Colonic mucosa (tissue), 4 donors: ENCODE data around the gene MMP13. TPM values are rescaled to one million over a fixed set of nuclear protein-coding genes. Genes with fewer than 3 reads are reported as not detected.
"Not testable (repeated sequence)": the region's sequence is repeated elsewhere in the genome, so short reads cannot be mapped to it uniquely, and the experiment has no call there.

ENCODE experiments used
- DNase-seq: peaks from one replicate; pipeline ENCODE4 v3.0.0-alpha.2; 2020
- H3K27ac ChIP-seq: fragments of 200-600 bp; one replicate; pipeline ENCODE4 v1.8.0; 2021
- H3K27me3 ChIP-seq: fragments of 200-600 bp; one replicate; pipeline ENCODE4 v1.8.0; 2021
- H3K36me3 ChIP-seq: fragments of 200-600 bp; one replicate; pipeline ENCODE4 v1.8.0; 2021
- H3K4me1 ChIP-seq: fragments of 200-600 bp; one replicate; pipeline ENCODE4 v1.8.0; 2021; ENCODE audit warnings: mild to moderate bottlenecking
- H3K4me3 ChIP-seq: fragments of 200-600 bp; one replicate; pipeline ENCODE4 v1.8.0; 2021
- H3K9ac ChIP-seq, 2 donors: one replicate each; pipeline ENCODE4 v1.7.0; 2013; ENCODE audit warnings: control low read depth in 2 of 2, low read depth in 2 of 2, low read length in 2 of 2
- H3K9me3 ChIP-seq: fragments of 200-600 bp; one replicate; pipeline ENCODE4 v1.8.0; 2021
- intact Hi-C: fragments of 100-400 bp; cut with DNase I; formaldehyde crosslinking; loops from one replicate; pipeline ENCODE4 v1.14.1; 2022
- total RNA-seq, 2 donors: library from RNA; stranded (reverse); fragmentation: NEBNext Ultra II Directional in 1 of 2; extraction: Animal tissue kit (Norgen Biotek cat#: 25700) in 1 of 2; gene quantifications; one replicate each; pipeline ENCODE4 v1.2.1, GENCODE V29; 2021
- TF ChIP-seq, protein P1 (sequence below): fragments of 200-600 bp; IDR thresholded peaks from one replicate; pipeline ENCODE4 v1.8.0; 2022; ENCODE audit warnings: antibody characterized with exemption, mild to moderate bottlenecking
- donor health status: healthy.
- donor health status: DM: no; HTN: no; CAD: no.
- donor health status: DM: no; HTN: no; CAD: no.

Gene MMP13
- not detected for total RNA-seq

DNA sequence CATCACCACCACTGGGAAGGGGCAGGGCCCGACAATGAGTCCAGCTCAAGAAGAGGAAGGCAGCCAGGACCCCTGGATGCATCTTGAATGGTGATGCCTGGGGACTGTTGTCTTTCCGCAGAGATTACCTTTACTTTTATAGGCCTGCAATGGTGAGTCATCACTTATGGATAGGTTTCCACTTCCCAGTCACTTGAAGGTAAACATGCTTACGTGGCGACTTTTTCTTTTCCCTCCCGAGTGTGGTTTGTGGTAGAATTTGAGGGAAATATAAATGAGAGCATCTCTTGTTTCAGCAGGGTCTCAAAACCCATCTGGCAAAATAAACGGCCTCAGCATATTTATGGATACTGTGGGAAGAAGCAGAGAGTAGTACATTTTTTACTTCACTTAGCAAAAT is at the start of gene MMP13:
MMP13 (minus strand) TSS at position 109 of the 400 bp plus-strand sequence; CDS start at position 82, 27 bp downstream.
- intact Hi-C loops: no loop called here
- no peak for DNase-seq
- Histone ChIP-seq H3K27me3 (no peaks in the 10 kb centered on the region), H3K36me3 (no peaks in the 10 kb centered on the region), H3K27ac (no peak within 1 kb of the TSS), H3K9ac (no peak within 1 kb of the TSS), H3K4me1 (no peaks in the 10 kb centered on the region), H3K4me3 (no peak within 1 kb of the TSS), H3K9me3 (no peaks in the 10 kb centered on the region)
- TF ChIP-seq, protein P1, sequence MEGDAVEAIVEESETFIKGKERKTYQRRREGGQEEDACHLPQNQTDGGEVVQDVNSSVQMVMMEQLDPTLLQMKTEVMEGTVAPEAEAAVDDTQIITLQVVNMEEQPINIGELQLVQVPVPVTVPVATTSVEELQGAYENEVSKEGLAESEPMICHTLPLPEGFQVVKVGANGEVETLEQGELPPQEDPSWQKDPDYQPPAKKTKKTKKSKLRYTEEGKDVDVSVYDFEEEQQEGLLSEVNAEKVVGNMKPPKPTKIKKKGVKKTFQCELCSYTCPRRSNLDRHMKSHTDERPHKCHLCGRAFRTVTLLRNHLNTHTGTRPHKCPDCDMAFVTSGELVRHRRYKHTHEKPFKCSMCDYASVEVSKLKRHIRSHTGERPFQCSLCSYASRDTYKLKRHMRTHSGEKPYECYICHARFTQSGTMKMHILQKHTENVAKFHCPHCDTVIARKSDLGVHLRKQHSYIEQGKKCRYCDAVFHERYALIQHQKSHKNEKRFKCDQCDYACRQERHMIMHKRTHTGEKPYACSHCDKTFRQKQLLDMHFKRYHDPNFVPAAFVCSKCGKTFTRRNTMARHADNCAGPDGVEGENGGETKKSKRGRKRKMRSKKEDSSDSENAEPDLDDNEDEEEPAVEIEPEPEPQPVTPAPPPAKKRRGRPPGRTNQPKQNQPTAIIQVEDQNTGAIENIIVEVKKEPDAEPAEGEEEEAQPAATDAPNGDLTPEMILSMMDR: no peak

DNA sequence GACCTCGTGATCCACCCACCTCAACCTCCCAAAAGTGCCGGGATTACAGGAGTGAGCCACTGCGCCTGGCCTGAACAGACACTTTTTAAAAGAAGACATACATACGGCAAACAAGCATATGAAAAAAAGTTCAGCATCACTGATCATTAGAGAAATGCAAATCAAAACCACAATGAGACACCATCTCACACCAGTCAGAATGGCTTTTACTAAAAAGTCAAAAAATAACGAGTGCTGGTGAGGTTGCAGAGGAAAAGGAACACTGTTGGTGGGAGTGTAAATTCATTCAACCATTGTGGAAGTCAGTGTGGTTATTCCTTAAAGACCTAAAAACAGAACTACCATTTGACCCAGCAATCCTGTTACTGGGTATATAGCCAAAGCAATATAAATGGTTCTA is 48.7 kb upstream of the MMP13 start:
- H3K9me3 ChIP-seq, H3K4me1 ChIP-seq, H3K27ac ChIP-seq, DNase-seq, H3K4me3 ChIP-seq, intact Hi-C loops, H3K9ac ChIP-seq, H3K27me3 ChIP-seq, H3K36me3 ChIP-seq: not testable (repeated sequence)

DNA sequence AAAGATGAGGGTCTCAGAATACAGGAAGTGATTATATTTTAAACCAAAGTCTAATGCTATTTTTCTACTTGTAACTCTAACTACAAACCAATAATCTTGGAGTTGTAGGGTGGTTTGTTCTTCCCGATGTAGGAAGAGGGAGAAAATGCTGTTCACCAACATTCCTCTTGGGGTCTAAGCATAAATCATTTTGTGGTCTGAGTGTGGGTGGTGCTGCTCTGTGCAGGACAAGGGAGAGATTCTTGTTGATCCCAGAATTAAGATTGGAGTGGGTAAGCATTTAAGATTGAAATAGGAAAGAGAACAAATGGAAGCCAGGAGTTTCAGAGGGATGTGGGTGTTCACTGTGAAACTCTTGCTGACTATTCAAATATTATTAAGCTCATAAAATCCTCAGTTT is 38.6 kb upstream of the MMP13 start:
- TF ChIP-seq, protein P1: no peak
- no peaks in the 10 kb centered on the region for H3K27me3 ChIP-seq
- H3K4me3 ChIP-seq: no peak overlapping the region
- intact Hi-C loops: no loop called here
- no peaks in the 10 kb centered on the region for H3K36me3 ChIP-seq
- H3K9ac ChIP-seq: no peak overlapping the region
- DNase-seq: no peak
- H3K4me1 ChIP-seq: no peaks in the 10 kb centered on the region
- no peak overlapping the region for H3K27ac ChIP-seq
- H3K9me3 ChIP-seq: no peaks in the 10 kb centered on the region

DNA sequence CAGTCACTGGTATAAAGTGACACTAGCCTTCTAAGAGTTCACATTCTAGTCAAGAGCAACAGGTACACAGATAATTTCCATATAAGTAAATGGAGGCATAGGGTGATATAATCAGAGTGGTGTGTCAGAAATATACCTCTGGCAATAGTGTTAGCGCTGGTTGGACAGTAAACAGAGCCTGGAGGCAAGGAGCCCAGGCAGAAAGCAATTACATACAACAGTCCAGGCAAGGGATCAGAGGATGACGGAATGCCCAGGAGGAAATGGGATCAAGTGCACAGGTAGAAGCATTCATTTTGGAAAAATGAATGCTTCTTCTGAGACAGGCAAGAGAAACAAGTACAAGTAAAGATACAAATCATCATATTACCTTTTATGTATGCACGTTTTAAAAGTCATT is 36.2 kb upstream of the MMP13 start:
- Histone ChIP-seq H3K9ac (no peak overlapping the region), H3K4me1 (no peaks in the 10 kb centered on the region), H3K4me3 (no peak overlapping the region), H3K27me3 (no peaks in the 10 kb centered on the region), H3K36me3 (no peaks in the 10 kb centered on the region), H3K27ac (no peak overlapping the region), H3K9me3 (no peaks in the 10 kb centered on the region)
- TF ChIP-seq, protein P1: no peak
- DNase-seq: no peak
- intact Hi-C loops: no loop called here

DNA sequence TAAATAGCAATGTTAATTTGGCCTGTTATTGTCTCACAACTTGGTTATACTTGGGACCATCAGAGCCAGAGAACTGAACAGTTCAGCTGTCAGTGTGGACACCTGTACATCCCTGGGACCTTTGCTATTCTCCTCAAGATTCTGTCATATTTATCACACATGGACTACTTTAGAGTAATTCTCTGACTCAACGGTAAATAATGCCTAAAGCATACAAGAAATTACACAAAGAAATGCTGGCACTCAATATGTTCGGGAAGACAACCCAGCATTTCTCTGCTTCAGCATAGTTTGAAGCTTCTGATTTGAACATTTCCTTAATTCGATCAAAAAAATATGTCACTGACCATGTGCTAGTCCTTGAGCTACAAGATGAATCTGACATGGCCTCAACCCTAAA is 34.6 kb upstream of the MMP13 start:
- H3K36me3 ChIP-seq: no peaks in the 10 kb centered on the region
- H3K9me3 ChIP-seq: no peaks in the 10 kb centered on the region
- TF ChIP-seq, protein P1: no peak
- no peak overlapping the region for H3K9ac ChIP-seq
- H3K4me3 ChIP-seq: no peak overlapping the region
- DNase-seq: no peak
- no peaks in the 10 kb centered on the region for H3K4me1 ChIP-seq
- intact Hi-C loops: no loop called here
- no peak overlapping the region for H3K27ac ChIP-seq
- no peaks in the 10 kb centered on the region for H3K27me3 ChIP-seq

DNA sequence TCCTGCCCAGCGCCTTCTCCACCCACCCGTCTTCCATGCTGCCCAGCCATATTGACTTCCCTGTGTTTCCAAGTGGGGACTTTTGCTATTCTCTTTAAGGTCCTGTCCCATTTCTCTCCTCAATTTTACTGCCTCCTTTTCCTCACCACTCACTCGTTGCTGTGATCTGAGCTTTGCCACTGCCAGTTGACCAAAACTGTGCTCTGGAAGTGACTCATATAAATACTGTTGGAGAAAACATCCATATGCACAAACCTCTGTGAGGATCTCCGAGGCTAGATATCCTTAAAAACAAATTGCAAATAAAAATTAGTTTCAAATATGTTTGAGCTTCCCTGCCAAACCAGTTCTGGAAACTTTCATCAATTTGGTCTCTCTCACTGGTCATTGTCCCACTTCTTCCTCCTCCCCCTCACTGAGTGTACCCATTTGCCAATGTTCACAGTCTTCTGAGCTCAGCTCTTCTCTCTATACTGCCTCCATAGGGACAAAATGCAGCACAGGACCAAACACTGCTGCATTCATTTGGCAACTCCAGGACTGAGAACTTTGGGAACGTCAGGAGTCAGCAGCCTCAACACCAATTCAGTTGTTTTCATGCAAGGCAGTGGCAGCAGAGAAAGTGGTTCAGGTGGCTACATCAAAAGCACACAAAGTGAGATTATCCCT is 34.0 kb upstream of the MMP13 start:
- no peak for DNase-seq
- Histone ChIP-seq H3K9me3 (no peaks in the 10 kb centered on the region), H3K27me3 (no peaks in the 10 kb centered on the region), H3K4me1 (no peaks in the 10 kb centered on the region), H3K9ac (no peak overlapping the region), H3K27ac (no peak overlapping the region), H3K36me3 (no peaks in the 10 kb centered on the region), H3K4me3 (no peak overlapping the region)
- intact Hi-C loops: no loop called here
- TF ChIP-seq, protein P1: no peak
